NCI-H774 (cell line): ENCODE data around the gene RAD23B.
"Not testable (repeated sequence)": the region's sequence is repeated elsewhere in the genome, so short reads cannot be mapped to it uniquely, and the experiment has no call there.

Source experiments
- DNase-seq: peaks from one replicate; lab custom pipeline; 2025; lab: John Stamatoyannopoulos, UW

Gene RAD23B

GRCh38 chr9:107282759-107283622, at the start of gene RAD23B:
Gene RAD23B (plus strand): TSS chr9:107283279. CDS start chr9:107283630, 351 bp downstream.
- peak; percentile 97 for DNase-seq

DNA sequence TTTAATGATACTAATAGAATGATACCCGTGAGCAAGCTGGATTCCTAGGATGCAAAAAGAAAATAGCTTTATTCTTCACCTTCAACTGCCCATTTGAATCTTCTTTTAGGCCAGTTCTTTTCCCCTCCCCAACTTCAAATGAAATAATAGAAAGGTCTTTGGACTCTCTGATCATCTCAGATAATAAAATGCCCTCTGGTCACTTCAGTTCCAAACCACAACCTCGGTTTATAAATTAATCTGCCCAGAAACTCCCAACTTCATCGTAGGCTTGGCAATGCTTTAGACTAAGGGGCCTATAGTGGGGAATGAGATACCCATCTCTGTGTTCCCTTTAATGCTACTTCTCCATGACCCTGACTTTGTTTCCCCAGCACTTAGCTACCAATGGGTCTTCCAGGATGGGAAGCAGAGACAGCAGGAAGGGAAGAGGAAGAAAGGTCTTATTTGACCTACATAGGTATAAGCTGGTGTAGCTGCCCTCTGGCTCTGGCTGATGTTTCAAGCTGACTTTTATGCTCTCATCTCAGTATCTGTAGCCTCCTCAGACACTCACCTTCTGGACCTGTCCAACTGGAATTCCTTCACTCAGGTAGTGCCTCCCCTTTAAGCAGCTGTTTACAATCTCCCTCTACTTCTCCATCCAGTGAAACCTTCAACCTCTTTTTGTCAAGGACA, 47.2 kb upstream of the RAD23B start:
- DNase-seq, result no peak

DNA sequence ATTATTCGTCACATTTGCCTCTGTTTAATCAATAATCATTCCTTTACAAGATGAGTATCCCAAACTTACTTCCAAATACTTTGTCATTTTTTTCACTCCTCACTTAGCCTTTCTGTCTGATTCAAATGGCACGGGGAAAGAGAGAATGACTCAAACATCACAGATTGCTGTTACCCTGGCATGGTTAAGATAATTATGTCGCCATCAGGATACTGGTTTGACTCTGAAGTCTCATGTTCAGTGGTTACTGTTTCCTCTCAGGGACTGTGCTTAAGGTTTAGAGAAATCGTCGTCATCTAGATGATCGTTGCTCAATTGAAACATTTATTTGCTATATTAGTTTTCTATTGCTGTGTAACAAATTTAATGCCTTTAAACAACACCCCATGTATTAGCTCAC, 45.2 kb upstream of the RAD23B start:
- no peak for DNase-seq

DNA sequence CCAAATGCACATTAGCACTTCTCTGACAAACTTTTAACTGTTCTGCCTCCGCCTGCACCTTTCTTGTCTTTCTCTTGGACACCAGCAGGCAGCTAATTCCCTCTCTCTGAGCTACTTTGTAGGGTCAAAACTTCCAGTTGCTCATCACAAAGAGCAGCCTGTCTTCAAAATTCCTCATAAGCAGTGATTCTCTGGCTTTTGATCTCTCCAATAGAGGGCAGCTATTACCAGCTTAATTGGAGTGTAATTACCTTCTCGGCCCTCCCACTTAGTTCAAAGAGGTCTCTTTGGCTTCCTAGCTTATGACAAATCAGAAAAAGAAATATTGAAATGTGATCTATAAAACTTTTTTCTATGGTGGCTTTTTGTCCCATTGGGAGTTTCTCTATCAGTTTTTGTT, 43.6 kb upstream of the RAD23B start:
- no peak for DNase-seq

- no peak for DNase-seq
These were observed 42.8 kb upstream of the RAD23B start for GRCh38 chr9:107240260-107240659.

DNA sequence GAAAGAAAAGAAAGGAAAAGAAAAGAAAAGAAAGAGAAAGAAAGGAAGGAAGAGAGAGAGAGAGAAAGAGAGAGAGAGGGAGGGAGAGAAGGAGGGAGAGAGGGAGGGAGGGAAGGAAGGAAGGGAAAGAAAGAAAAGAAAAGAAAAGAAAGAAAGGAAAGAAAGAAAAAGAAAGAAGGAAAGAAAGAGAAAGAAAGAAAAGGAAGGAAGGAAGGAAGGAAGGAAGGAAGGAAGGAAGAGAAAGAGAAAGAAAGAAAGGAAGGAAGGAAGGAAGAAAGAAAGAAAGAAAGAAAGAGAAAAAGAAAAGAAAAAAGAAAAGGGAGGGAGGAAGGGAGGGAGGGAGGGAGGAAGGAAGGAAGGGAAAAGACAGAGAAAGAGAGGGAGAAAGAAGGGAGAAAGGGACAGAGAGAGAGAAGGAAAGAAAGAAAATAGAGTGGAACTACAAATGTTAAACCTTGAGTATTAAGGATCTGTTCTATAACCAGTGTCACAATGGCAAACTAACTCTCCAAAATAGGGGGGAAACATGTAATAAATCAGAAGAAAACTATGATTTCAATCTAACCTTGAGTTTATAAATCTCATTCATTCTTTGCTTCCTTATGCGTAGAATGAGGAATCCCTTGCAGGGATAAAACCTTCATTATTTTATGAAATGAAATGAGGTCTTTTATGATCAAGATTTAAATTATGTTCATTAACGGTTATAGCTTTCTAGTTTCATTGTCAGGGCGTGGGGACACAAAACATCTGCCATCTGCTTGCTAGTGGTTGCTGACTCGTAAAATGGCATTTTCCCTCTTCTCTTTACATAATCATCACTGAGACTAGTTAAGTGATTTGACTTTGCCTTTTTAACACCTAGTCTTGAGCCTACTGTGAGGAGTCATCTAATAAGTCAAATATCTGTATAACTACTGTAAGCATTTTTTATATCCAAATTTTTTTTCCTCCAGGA, 40.7 kb upstream of the RAD23B start:
- DNase-seq, result no peak

DNA sequence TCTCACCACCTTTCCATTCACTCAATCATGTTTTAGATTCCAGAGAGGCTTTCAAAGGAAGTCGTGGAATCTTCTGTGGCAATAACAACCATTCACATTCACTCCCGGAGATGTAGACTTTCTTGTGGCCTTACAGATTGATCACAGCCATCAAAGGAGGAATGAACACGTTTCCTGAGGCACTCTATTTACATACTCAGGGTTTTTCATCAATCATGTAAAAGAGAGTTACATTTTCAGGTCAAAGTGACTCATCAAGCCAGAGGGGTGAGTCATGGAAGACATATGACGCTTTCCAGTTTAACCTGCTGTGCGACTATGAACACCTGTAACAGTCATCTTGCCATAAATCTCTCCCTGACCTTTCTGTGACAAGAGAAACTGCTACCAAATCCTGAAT, 39.3 kb upstream of the RAD23B start:
- DNase-seq, result peak; percentile 60

DNA sequence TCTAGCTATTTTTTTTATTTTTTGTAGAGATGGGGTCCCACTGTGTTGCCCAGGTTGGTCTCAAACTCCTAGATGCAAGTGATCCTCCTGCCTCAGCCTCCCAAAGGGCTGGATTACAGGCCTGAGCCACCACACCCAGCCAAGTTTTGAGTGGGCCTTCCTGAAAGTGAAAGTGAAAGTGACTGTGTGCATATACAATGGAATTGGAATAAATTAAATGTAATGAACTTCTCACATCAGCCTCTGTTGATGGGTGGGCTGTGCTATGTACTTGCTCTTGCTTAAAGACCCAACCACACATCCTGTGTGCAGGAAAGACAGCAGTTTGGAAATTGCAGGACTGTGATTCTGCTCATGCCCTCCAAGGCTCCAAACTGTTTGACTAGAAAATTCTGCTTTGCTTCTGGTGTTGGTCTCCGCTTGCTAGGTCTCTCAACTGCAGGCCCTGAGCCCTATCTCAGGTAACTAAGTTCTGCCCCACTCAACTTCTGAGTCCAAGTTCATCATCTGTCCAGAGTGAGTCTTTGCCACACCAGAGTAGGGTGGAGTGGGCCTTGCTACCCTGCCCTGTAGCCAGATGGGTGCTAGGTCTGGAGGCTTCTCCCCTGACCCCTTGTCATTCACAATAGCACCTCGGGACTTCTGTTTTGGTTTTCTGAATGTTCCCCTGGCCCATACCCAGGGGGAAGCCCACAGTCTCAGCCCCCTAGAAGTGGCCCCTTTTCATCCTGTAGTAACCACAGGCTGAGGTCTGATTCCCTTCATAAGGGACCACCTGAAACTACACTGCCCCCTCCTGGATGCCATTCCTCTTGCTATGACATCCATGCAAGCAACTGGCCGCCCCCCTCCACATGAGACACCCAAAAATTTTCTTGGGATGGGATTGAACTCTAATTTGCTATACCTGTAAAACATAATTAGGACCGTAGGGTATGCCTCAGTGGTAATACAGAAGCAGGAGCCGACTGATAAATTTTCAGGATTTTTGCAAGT, 36.5 kb upstream of the RAD23B start:
- DNase-seq, result no peak

DNA sequence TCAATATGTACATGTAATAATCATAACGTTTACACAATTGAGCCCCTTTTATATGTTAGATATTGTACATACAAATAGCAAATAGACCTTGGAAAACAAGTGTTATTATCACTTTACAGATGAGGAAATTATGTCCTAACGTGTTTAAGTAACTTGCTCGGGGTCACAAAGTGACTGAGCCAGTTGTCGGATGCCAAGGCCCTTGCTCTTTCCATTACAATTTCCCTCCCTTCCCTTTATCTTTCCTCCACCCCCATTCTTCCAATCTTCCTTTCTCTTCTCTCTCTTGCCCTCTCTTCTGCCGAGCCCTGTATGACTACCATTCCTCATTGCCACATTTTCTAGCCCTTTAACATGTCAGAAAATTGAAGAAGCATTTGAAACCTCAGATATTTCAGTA, 34.4 kb upstream of the RAD23B start:
- no peak for DNase-seq

DNA sequence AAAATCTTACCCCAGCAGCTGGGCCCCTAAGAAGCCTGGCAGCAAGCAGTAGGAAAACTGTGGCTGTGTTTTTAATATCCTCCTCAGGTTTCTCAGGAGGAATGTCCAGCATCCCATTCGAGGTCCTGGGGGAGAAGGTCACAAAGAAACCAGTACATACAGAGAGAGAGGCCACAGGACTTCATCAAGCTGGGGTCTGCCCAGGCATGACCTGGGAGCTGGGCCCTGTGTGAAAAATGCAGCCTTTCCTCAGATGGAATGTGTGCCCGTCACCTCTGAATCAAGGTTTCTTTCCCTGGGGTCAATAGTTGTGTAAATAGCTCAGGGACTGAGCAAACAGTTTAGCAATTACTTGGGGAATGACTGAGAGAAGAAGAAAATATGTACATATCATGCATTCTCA, 33.9 kb upstream of the RAD23B start:
- DNase-seq, result no peak

- no peak for DNase-seq
These were observed 33.3 kb upstream of the RAD23B start for GRCh38 chr9:107249665-107250285.

- no peak for DNase-seq
These were observed 31.2 kb upstream of the RAD23B start for GRCh38 chr9:107251756-107252322.

GRCh38 chr9:107258919-107259318, 24.2 kb upstream of the RAD23B start:
- DNase-seq, result no peak

GRCh38 chr9:107259751-107260313, 23.2 kb upstream of the RAD23B start:
- DNase-seq, result not testable (repeated sequence)

GRCh38 chr9:107260437-107261081, 22.5 kb upstream of the RAD23B start:
- DNase-seq, result no peak

- no peak for DNase-seq
These were observed 22.0 kb upstream of the RAD23B start for GRCh38 chr9:107261106-107261505.

DNA sequence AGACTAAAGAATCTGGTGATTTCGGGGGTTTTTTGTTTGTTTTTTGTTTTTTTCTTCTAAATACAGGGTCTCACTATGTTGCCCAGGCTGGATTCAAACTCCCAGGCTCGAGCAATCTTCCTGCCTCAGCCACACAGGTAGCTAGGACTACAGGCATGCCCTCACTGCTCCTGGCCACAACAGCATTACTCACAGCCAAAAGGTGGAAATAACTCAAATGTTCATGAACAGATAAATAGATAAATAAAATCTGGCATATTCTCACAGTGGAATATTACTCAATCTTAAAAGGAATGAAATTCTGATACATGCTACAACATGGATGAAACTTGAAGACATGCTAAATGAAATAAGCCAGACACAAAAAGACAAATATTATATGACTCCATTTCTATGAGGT, 19.8 kb upstream of the RAD23B start:
- no peak for DNase-seq

DNA sequence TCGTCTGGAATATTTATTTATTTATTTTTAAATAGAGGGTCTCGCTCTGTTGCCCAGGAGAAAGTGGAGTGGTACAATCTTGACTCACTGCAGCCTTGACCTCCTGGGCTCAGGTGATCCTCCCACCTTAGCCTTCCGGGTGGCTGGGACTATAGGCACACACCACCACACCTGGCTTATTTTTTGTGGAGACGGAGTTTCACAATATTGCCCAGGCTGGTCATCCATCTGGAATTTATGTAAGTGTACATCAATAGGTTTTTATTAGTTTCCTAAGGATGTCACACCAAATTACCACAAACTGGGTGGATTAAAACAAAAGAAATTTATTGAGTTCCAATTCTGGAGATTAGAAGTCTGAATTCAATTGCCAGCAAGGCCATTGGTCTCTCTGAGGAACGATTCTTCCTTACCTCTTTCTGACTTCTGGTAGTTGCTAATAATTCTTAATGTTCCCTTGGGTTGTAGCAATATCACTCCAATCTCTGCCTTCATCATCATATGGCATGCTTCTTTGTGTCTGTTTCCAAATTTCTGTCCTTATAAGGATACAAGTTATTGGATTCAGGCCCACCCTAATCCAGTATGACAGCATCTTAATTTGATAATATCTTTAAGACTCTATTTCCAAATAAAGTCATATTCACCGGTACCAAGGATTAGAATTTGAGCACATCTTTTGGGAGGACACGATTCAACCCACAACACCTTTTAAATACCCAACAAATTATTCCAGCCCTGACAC, 16.3 kb upstream of the RAD23B start:
- DNase-seq, result no peak

DNA sequence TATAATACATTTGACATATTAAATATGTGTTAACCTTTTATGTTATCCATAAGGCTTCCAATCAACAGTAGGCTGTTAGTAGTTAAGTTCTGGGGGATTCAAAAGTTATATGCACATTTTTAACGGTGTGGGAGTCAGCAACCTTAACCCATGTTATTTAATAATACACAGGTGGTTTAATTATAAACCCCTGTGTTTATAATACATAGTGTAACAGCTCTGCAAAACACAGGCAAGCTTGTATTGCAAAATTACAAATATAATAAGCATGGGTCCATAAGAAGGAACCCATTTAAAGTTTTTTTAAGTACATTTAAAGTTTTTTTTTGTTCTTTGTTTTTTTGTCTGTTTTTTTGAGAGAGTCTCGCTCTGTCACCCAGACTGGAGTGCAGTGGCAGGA, 14.5 kb upstream of the RAD23B start:
- no peak for DNase-seq
